ENCODE data around the gene LILRB2.
"Not testable (repeated sequence)": the region's sequence is repeated elsewhere in the genome, so short reads cannot be mapped to it uniquely, and the experiment has no call there.

The LILRB2 gene

GRCh38 chr19:54302257-54302656 is 21.3 kb upstream of the LILRB2 start:
- no peak for DNase-seq

GRCh38 chr19:54299515-54299914 is 18.6 kb upstream of the LILRB2 start:
- DNase-seq, result no peak

- DNase-seq, result no peak
These were observed 18.2 kb upstream of the LILRB2 start for GRCh38 chr19:54299126-54299498.

- no peak for DNase-seq
These were observed 17.6 kb upstream of the LILRB2 start for GRCh38 chr19:54298357-54299125.

GRCh38 chr19:54297759-54298305 is 16.9 kb upstream of the LILRB2 start:
- no peak for DNase-seq

- no peak for DNase-seq
These were observed 13.6 kb upstream of the LILRB2 start for GRCh38 chr19:54294539-54294938.

GRCh38 chr19:54289160-54289559 is 8.2 kb upstream of the LILRB2 start:
- DNase-seq, result not testable (repeated sequence)

GRCh38 chr19:54287456-54287855 is 6.5 kb upstream of the LILRB2 start:
- DNase-seq, result no peak

GRCh38 chr19:54286283-54286682 is 5.4 kb upstream of the LILRB2 start:
- DNase-seq, result not testable (repeated sequence)

- DNase-seq, result not testable (repeated sequence)
These were observed 4.6 kb upstream of the LILRB2 start for GRCh38 chr19:54285427-54286056.

GRCh38 chr19:54282686-54283470 is 2.0 kb upstream of the LILRB2 start:
- no peak for DNase-seq

GRCh38 chr19:54281729-54282075 is 792 bp upstream of the LILRB2 start:
- DNase-seq, result not testable (repeated sequence)

GRCh38 chr19:54280441-54280840 is 469 bp downstream of the LILRB2 start:
- not testable (repeated sequence) for DNase-seq

- DNase-seq, result not testable (repeated sequence)
These were observed 885 bp downstream of the LILRB2 start for GRCh38 chr19:54280025-54280424.

- no peak for DNase-seq
These were observed 1.4 kb downstream of the LILRB2 start for GRCh38 chr19:54279406-54279962.

GRCh38 chr19:54278571-54279195 is 2.2 kb downstream of the LILRB2 start:
- DNase-seq, result not testable (repeated sequence)

- not testable (repeated sequence) for DNase-seq
These were observed 2.9 kb downstream of the LILRB2 start for GRCh38 chr19:54278056-54278455.

GRCh38 chr19:54277111-54277615 is 3.7 kb downstream of the LILRB2 start:
- not testable (repeated sequence) for DNase-seq

GRCh38 chr19:54275951-54276350 is 5.0 kb downstream of the LILRB2 start:
- DNase-seq, result no peak

GRCh38 chr19:54274516-54274915 is 6.4 kb downstream of the LILRB2 start:
- DNase-seq, result not testable (repeated sequence)

GRCh38 chr19:54273821-54274220 is 7.1 kb downstream of the LILRB2 start:
- no peak for DNase-seq

- not testable (repeated sequence) for DNase-seq
These were observed 8.7 kb downstream of the LILRB2 start for GRCh38 chr19:54272181-54272580.

Measured in NCI-H2081 treated with DMSO at 0.1 percent for 48 hours (cell line).